Stimulated activated CD4-positive, alpha-beta T cell treated with anti-CD3 and anti-CD28 coated beads, Interleukin-4, amount 100 ng/mL, for 1 hour (primary cell): ENCODE measurements around the gene NSMCE4A.
"Not testable (repeated sequence)": the region's sequence is repeated elsewhere in the genome, so short reads cannot be mapped to it uniquely, and the experiment has no call there.

Experiments
- DNase-seq: peaks from one replicate; pipeline ENCODE4 v3.0.0-alpha.2; 2020

NSMCE4A gene

DNA sequence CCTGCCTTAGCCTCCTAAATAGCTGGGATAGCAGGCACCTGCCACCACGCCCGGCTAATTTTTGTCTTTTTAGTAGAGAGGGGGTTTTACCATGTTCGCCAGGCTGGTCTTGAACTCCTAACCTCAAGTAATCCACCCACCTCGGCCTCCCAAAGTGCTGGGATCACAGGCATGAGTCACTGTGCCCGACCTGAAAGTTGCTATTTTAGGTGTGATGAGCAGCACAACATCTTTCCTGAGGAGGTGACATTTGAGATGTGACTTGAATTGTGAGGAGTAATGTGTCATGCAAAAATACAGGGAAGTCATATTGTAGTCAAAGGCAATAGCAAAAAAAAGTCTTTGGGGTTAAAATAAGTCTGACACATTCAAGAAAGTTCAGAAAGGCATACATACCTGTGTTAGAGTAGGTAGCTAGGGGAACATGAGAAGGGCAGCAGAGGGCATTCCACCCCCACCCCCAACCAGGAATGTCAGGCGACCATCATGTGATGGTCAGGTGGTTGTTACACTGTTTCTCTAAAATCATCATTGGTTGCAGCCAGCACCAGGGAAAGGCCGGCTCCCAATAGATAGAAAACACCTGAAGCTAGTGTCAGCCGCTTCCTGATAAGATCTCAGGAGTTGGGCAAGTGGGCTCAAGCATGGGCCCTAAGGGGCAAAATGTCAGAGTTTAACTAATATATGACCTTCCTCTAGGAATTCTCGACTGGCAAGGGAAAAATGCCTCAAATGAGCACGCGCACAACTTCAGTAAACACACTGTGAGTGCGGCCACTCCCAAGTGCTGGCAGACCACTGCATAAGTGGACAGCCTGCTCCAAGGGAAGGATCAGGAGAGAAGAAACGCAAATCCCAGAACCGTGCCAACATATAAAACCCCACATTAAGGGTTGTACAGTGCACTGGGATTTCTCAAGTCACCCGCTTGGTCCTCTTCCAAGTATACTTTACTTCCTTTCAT, 13.6 kb upstream of the NSMCE4A start, which contains the start of gene TACC2:
Gene TACC2, plus strand, starts transcription at position 803 of the 964 bp plus-strand sequence. CDS start 32,819 bp downstream, outside the sequence.
- no peak for DNase-seq

DNA sequence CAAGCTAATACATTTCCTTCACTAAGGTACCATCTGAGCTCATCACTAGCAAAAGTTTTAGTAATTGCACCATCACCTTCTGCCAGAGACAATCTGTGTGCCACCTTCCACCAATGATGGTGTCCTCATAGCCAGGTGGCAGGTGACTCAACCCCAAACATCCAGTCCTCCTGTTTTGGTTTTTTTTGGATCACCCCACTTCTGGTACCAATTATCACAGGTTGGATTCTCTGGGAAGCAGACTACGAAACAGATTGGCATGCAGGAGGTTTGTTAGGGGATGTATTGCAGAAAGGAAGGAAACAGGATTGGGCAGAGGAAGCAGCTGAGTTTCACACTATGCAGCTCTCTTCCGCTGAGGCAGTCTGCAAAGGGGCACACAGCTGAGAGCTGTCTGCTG, 9.4 kb upstream of the NSMCE4A start:
- no peak for DNase-seq

DNA sequence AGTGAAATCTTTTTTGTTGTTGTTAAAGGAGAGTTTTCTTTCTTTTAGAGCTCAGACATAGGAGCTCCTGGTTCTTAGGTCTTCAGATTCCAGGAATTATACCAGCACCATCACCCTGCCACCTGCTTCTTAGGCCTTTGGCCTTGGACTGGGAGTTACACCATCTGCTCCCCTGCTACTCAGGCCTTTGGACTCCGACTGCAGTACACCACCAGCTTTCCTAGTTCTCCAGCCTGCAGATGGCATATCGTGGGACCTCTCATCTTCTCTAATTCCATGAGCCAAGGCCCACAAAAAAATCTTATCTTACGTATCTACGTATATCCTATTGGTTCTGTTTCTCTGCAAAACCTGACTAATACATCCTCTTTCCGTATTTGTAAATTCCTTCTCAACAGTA, 8.8 kb upstream of the NSMCE4A start:
- no peak for DNase-seq

DNA sequence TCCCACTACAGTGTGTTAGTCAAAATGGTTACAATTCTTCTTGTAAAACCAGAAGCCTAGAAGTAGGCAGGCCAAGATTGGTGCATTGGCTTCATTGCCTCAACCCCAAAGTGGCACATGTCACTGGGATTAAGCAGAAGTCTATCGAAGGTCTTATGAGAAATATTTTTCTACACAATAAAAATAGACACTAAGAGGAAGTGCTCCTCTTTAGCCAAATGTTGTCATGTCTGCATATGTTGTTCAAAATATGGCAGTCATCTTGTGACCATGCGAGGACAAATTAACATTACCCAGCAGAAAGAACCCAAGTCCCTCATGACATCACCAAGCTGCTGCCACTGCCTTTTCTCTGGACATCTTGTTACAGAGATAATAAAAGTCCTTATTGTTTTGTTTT, 6.3 kb upstream of the NSMCE4A start:
- no peak for DNase-seq

DNA sequence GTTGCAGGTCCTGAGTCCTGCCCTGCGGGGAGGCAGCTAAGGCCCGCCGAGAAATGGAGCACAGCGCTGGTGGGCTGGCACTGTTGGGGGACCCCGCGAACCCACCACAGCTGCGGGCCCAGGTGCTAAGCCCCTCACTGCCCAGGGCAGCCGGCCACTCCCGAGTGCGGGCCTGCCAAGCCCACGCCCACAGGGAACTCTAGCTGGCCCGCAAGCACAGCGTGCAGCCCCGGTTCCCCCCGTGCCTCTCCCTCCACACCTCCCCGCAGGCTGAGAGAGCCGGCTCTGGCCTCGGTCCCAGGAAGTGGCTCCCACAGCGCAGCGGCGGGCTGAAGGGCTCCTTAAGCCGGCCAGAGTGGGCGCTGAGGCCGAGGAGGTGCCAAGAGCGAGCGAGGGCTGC, 3.5 kb upstream of the NSMCE4A start:
- DNase-seq = no peak

DNA sequence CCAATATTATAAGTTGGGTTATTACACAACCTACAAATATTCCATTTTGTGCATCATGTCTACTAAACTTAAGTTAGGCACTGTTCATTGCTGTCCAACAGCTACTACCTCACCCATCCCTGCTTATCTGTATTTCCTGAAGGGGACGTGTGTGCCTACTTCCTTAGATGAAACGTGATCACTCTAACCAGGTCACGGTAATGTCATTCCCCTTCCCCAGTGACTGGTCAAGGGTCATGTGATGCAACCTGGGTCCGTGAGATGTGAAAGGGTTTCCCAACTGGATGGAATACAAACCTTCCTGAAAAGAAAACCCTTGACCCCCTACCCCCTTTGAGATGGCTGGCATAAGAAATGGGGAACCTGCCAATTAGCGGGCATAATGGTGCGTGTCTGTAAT, 1.6 kb upstream of the NSMCE4A start:
- DNase-seq = no peak

DNA sequence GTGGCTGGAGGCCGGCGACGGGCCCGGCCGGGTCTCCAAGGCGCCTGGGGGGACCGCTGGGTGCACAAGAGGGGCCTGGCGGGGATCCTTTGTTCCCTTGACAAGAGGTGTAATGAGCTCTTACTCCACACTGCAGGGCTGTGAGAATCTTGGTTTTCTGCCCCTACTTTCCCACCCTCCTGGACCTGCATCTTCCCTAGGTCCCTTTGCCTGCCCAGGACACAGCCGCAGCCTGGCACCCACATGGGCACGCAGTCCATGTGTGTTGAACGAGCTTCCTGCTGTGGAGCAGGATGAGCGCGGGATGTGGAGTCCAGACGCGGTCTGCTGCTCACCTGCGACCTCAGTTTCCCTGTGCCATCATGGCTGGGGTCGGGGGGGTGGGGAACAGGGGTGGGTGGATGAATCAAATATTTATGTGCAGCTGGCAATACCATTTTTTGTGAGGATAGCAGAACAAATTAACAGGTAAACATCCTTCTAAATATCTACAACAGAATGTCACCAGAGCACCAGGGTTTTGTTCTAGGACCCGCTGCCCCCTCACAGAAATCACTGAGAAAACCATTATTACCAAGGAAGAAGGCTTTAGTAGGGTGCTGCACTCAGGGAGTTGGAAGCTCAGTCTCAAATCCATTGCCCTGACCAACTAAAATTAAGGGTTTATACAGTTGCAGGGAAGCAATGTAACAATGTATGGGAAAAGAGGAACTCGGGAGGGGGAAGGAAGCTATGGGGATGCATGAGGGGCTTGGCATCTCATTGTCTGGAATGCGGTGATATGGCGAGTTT, 474 bp upstream of the NSMCE4A start:
- DNase-seq = no peak

DNA sequence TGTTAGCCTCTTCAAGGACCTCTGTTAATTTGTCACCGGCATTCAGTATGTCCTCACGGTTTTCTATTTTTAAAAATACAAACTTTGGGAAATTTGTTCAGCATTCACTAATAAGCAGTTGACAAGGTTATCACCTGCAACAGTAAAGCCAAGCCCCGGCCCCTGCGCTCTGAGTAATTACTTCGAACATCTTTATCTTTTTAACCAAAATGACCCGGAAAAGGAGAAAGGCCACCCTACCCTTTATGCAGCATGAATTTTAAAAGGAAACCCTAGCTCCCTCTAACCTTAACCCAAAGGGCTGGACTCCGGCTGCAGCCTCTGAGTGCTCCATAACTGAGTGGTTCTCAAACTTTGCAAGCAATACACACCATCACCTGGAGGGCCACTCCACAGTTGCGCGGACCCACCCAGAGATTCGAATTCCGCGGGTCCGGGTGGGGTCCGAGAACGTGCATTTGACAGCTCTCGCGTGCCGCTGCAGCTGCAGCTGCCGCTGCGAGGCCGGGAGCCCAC, 940 bp downstream of the NSMCE4A start:
- no peak for DNase-seq

DNA sequence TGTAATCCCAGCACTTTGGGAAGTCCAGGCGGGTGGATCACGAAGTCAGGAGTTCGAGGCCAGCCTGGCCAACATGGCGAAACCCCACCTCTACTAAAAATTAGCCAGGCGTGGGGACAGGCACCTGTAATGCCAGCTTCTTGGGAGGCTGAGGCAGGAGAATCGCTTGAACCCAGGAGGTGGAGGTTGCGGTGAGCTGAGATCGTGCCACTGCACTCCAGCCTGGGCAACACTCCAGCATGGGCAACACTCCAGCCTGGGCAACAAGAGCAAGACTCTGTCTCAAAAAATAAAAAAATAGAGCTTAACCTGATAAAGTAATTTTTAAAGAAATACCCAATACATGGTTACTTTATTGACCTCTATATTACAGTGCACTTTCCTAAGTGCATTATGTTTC, 5.9 kb downstream of the NSMCE4A start:
- DNase-seq = not testable (repeated sequence)

DNA sequence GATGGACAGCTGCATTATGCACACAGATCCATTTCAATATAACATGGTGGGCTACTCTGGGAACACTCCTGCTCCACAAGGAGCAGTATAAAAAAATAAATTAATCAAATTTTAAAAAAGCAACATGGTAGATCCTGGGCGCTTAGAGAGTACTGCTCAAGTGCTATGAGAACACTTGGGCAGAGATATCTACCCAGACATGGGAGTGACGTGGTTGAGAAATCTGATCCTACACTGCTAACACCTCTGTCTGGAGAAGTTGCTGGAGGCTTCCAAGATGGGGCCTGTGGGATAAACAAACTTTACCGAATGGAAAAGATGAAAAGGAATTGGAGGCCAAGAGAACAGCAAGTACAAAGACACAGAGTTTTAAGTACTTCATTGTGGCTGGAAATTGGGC, 9.0 kb downstream of the NSMCE4A start:
- DNase-seq = no peak

DNA sequence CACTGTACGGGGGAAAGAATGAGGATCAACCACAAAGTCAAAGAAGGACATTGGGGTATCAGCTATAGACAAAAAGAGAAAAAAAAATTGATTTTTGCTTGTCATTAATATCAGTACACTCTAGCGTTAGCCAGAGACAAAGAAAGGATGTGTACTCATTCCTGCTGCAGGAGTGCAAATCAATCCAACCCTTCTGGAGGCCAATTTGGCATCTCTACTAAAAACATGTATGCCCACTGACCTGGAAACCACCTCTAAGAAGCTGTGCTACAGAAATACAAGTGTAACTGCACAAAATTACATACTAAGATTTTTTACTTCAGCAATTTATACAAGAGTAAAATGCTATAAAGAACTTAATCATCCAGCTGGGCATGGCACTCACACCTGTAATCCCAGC, 13.6 kb downstream of the NSMCE4A start:
- DNase-seq = no peak

DNA sequence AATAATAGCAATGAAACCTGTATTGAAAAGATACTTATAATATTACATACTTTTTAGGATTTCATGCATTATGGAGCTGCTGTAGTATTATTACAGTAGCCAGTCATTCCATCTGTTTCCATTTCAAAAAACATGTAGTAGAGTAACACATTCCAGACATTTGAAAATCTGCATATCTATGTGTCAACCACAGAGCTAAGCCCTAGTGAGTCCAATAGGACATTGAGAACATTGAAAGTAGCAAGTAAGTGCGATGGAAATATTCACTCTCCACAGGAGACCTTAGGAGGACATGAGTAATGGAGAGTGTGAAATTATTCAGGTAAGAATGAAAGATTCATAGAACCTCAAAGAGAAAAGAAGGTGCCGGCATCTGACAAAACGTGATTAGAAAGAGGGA, 15.3 kb downstream of the NSMCE4A start:
- DNase-seq = no peak

DNA sequence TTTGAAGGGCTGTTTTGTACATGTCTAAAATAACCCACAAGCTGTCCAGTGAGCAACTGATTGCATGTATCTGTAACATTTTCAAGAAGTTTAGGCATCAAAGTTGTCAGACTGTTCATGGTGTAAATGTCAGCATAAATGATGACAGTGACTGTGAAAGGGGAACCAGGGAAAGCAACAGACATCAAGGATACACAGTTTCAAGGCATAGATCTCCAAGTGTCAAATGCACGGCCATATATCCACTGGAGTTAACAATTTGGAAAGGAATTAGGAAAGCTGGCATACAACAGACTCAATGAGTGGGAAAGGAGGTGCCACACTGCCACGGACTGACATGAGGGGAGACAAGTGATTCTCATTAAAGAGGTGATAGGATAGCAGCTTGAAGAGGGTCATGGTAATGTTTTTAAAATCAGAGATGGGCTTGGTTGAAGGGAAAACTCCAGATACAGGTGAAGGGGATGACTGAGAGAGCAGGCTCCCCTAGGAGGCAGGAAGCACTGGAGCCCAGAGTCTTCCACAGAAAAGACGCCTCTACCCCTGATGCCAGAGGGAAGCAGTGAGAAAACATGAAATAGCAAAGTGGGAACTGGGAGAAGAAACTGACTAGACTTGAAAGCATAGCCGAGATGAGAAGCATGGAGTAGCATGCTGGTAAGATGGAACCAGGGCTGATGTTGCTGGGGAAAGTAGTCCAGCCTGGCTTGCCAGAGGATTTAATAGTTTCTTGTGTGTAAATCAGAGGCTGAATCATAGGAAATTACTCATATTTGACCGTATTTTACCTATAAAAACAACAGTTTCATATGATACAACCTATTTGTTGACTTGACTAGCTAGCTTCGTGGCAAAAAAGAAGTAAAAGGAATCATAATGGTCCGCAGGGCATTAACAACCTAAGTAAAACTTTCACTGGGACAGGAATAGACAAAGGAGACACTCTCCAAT, 18.6 kb downstream of the NSMCE4A start:
- DNase-seq = no peak

DNA sequence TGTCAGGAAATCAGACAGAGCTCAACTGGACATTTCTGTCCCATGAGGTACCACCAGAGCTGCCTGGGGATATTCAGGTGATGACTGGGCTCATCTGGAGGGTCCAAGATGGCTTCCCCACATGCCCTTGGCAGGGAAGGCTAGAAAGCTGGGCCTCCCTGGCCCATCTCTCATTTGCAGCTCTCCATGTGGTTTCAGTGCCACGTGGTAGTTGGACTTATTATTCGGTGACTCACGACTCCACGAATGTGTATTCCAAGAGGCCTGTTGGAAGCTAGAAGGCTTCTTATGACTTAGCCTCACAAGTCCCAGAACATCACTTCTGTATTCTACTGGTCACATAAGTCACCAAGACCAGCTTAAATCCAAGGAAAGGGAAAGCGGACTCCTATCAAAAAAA, 22.8 kb downstream of the NSMCE4A start:
- no peak for DNase-seq

DNA sequence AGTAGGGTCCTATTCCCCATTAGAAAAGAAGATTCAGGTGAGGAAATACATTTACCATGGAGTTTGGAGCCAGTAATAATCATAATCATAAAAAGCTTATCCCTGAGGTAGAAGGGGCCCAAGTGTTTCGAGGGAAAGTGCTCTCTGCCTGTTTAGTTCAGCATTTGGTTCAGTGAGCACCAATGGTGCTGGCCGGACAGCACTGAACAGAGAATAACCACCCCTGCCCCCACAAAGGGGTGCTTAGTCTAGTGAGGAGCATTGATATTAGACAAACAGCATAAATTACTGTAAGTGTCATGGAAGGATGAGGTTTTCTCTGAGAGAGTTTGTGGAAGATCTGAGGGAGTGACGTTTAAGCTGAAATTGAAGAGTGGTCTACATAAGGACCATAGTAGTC, 25.6 kb downstream of the NSMCE4A start:
- no peak for DNase-seq

DNA sequence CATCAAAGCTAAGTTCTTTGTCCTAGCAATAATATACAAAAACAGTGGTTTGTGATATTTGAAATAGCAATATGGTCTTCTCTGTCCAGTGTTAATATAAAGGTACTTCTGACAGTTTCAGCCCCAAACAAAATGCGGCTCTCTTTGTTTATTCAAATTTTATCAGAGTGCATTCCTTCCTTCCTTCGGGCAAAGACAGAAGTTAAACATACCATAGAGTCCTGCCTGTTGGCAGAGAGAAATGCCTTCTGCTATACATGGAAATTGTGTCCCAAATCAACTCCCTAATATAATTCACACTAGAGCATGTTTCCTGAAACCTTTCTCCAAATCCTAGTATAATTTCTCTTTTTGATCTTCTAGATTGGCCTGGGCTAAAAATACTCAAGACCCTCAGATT, 26.0 kb downstream of the NSMCE4A start:
- no peak for DNase-seq

DNA sequence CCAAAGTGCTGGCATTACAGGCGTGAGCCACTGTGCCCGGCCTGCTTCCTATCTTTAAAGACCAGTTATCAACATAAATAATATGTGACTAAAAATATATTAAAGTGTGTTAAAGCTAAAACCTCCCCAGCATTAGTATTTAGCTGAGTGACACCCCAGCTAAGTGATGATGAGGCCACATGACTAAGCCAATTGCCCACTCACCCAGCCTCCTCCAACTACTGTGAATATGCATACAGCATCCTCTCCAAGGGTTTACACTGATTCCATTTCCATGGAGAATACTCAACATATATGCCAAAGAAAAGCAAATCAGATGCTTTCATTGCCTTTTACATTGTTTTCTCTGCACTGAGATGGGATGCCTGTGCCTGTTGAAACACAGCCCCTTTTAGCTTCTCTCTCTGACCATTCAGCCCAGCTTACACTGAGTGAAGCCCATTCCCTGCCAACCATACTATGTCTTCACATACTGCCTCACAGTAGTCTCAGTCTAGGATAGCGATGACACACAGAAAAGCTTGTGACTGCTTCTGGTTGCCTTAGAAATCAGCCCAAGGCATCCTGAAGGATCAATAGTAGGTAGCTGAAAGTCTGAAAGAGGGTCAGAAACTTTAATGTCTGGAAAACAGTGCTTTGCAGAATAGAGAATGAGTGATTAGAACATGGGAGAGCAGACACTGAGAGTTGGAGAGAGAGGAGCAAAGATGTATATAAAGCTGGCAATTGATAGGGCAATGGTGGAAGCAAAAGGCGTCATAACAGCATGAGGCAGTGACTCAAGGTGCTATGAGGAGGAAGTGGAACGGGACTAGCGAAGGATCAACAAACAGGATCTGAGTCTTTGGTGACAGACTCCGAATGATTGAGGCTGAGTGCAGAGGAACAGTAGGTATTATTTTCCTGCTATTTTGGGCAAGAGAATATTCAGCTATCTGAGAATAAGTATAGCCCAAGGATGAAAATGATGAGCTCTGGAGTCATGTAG, 27.4 kb downstream of the NSMCE4A start:
- no peak for DNase-seq

DNA sequence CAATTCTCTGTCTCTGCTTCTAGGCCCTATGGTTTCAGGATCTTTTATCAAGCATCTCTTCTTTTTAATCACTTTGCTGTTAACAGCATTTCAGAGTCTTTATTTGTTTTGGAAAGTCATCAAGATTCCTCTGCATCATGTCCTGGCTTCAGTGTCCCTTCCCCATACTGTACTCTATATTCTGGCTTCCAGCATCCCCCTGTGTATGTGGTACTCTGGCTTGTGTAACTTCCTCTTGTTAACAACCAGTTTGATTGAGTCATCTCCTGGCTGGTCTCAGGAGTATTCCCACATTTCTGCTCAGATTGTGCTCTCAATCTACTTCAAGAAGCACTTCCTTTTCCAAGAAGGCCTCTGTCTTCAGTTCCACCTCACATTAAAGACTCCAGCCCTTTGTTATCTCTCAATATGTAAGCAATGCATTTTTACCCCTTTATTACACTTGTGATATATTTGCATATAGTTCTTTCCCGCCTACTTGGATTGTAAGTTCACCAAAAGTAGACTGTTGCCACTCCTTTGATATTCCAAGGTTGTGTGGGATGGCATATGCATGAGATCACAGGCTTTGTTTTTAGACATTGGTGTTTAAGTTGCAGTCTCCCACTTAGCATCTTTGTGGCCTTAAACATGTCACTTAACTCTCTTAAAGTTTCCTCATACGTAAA, 32.1 kb downstream of the NSMCE4A start:
- DNase-seq = no peak

DNA sequence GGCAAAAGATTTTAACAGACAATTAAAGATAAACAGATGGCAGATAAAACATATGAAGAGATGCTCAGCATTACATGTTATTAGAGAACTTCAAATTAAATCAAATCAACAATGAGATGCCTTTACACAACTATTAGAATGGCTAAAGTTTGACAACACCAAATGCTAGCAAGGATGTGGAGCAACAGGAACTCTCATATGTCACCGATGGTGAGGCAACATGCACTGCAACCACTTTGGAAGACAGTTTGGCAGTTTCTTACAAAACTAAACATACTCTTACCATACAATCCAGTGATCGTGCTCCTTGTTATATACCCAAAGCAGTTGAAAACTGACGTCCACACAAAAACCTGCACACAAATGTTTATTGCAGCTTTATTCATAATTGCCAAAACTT, 33.5 kb downstream of the NSMCE4A start:
- no peak for DNase-seq

DNA sequence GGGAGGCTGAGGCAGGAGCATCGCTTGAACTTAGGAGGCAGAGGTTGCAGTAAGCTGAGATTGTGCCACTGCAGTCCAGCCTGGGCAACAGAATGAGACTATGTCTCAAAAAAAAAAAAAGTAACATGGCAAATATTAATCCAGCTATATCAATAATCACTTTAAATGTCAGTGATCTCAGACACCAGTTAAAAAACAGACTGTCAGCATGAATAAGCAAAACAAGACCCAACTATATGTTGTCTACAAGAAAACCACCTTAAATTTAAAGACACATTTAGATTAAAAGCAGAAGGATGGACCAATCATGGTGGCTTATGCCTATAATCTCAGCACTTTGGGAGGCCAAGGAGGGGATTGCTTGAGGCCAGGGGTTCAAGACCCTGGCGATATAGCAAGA, 38.7 kb downstream of the NSMCE4A start:
- DNase-seq = no peak

DNA sequence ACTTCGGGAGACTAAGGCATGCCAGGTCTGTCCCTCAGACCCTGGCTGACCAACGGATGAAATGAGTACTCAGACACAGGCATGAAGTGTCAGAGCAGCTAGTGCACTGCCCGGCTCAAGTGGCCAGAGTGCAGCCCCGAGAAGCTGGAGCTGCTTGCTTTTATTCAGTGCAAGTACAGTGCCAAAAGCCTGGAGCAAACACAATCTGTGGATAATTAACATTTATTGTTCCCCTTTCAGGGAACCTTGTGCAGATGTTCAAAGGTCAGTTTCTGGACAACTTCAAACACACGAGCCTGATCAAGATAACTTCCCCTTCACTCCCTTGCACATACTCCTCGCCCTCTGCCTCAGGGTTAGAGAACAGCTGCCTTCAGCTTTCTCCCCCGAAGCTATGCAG, 39.3 kb downstream of the NSMCE4A start:
- DNase-seq = no peak
